BLaER1 (cell line): Measurements from ENCODE around the gene CDC42EP2.
A peak's percentile ranks its signal among the peaks of the same experiment; 100 is the strongest.

ENCODE experiments used
- H3K27ac ChIP-seq: shearing (Covaris generic); formaldehyde crosslinking; 2 replicates; pipeline ENCODE4 v1.8.1; 2022
- H3K27me3 ChIP-seq: shearing (Covaris generic); formaldehyde crosslinking; 2 replicates; pipeline ENCODE4 v1.8.1; 2022
- H3K36me3 ChIP-seq: shearing (Covaris generic); formaldehyde crosslinking; 2 replicates; pipeline ENCODE4 v1.8.1; 2022
- H3K4me1 ChIP-seq: shearing (Covaris generic); formaldehyde crosslinking; 2 replicates; pipeline ENCODE4 v1.8.1; 2022
- H3K4me2 ChIP-seq: shearing (Covaris generic); formaldehyde crosslinking; 2 replicates; pipeline ENCODE4 v1.8.1; 2022
- H3K4me3 ChIP-seq: shearing (Covaris generic); formaldehyde crosslinking; 2 replicates; pipeline ENCODE4 v1.8.1; 2022
- H3K9ac ChIP-seq: shearing (Covaris generic); formaldehyde crosslinking; 2 replicates; pipeline ENCODE4 v1.8.1; 2022
- H3K9me3 ChIP-seq: shearing (Covaris generic); formaldehyde crosslinking; 2 replicates; pipeline ENCODE4 v1.8.1; 2022
- H4K20me1 ChIP-seq: shearing (Covaris generic); formaldehyde crosslinking; 2 replicates; pipeline ENCODE4 v1.8.1; 2022
- Cebpa-rat ChIP-seq: shearing (Covaris generic); IDR thresholded peaks from 2 replicates; pipeline ENCODE4 v1.8.1; 2022

The CDC42EP2 gene

GRCh38 chr11:65316227-65317024, 1.8 kb downstream of the CDC42EP2 start:
- H3K9me3 ChIP-seq = no peaks in the 10 kb centered on the region
- H3K36me3 ChIP-seq = peaks cover 12% of the 10 kb centered on the region
- H3K9ac ChIP-seq = peak overlapping the region; percentile 83; the same call in 1 of the 2 replicates
- peaks cover 41% of the 10 kb centered on the region for H4K20me1 ChIP-seq
- H3K27me3 ChIP-seq = no peaks in the 10 kb centered on the region
- peak overlapping the region; percentile 91 for H3K4me3 ChIP-seq
- no peak overlapping the region for H3K27ac ChIP-seq
- TF ChIP-seq Cebpa-rat = no peak
- peaks cover 53% of the 10 kb centered on the region for H3K4me1 ChIP-seq
- peak overlapping the region; percentile 99 for H3K4me2 ChIP-seq

GRCh38 chr11:65317025-65317786, 2.5 kb downstream of the CDC42EP2 start:
- TF ChIP-seq Cebpa-rat = no peak
- peaks cover 48% of the 10 kb centered on the region for H4K20me1 ChIP-seq
- no peak overlapping the region for H3K4me3 ChIP-seq
- no peaks in the 10 kb centered on the region for H3K9me3 ChIP-seq
- H3K36me3 ChIP-seq = peaks cover 19% of the 10 kb centered on the region
- no peak overlapping the region for H3K27ac ChIP-seq
- H3K9ac ChIP-seq = no peak overlapping the region
- H3K27me3 ChIP-seq = no peaks in the 10 kb centered on the region
- peaks cover 49% of the 10 kb centered on the region for H3K4me1 ChIP-seq
- H3K4me2 ChIP-seq = no peak overlapping the region; the same call in 1 of the 2 replicates

- Histone ChIP-seq H4K20me1 (peaks cover 48% of the 10 kb centered on the region), H3K4me1 (peaks cover 26% of the 10 kb centered on the region), H3K4me2 (no peak overlapping the region), H3K9me3 (no peaks in the 10 kb centered on the region), H3K27me3 (no peaks in the 10 kb centered on the region), H3K36me3 (peaks cover 23% of the 10 kb centered on the region), H3K9ac (no peak overlapping the region), H3K4me3 (no peak overlapping the region), H3K27ac (no peak overlapping the region)
- no peak for TF ChIP-seq Cebpa-rat
These were observed 5.9 kb downstream of the CDC42EP2 start for GRCh38 chr11:65320386-65321075.

GRCh38 chr11:65321076-65321475, 6.4 kb downstream of the CDC42EP2 start:
- TF ChIP-seq Cebpa-rat = no peak
- Histone ChIP-seq H4K20me1 (peaks cover 43% of the 10 kb centered on the region), H3K27me3 (no peaks in the 10 kb centered on the region), H3K4me1 (peaks cover 21% of the 10 kb centered on the region), H3K9ac (no peak overlapping the region), H3K4me2 (no peak overlapping the region), H3K36me3 (peaks cover 23% of the 10 kb centered on the region), H3K27ac (no peak overlapping the region), H3K9me3 (no peaks in the 10 kb centered on the region), H3K4me3 (no peak overlapping the region)

GRCh38 chr11:65321828-65322485, 7.3 kb downstream of the CDC42EP2 start:
- H3K4me3 ChIP-seq = no peak overlapping the region
- no peak overlapping the region for H3K27ac ChIP-seq
- H3K4me1 ChIP-seq = peaks cover 12% of the 10 kb centered on the region
- peaks cover 23% of the 10 kb centered on the region for H3K36me3 ChIP-seq
- no peak overlapping the region for H3K4me2 ChIP-seq
- no peaks in the 10 kb centered on the region for H3K27me3 ChIP-seq
- 0 out of 2 replicates have a peak overlapping the region, but pooled peaks have one; percentile 5 for H3K9ac ChIP-seq
- TF ChIP-seq Cebpa-rat = no peak
- peaks cover 34% of the 10 kb centered on the region; the same call in 1 of the 2 replicates for H4K20me1 ChIP-seq
- no peaks in the 10 kb centered on the region for H3K9me3 ChIP-seq

- H3K9ac ChIP-seq = no peak overlapping the region
- peaks cover 10% of the 10 kb centered on the region for H3K4me1 ChIP-seq
- no peak for TF ChIP-seq Cebpa-rat
- peaks cover 23% of the 10 kb centered on the region for H3K36me3 ChIP-seq
- H3K4me2 ChIP-seq = no peak overlapping the region
- no peaks in the 10 kb centered on the region for H3K9me3 ChIP-seq
- no peaks in the 10 kb centered on the region for H3K27me3 ChIP-seq
- H3K4me3 ChIP-seq = no peak overlapping the region
- H3K27ac ChIP-seq = no peak overlapping the region
- H4K20me1 ChIP-seq = peaks cover 25% of the 10 kb centered on the region; the same call in 1 of the 2 replicates
These were observed 9.1 kb downstream of the CDC42EP2 start for GRCh38 chr11:65323813-65324212.

GRCh38 chr11:65325435-65325834, 10.8 kb downstream of the CDC42EP2 start:
- H3K4me3 ChIP-seq = no peak overlapping the region
- H3K36me3 ChIP-seq = peaks cover 21% of the 10 kb centered on the region
- H3K4me1 ChIP-seq = peaks cover 17% of the 10 kb centered on the region
- H3K27me3 ChIP-seq = no peaks in the 10 kb centered on the region
- peaks cover 15% of the 10 kb centered on the region; the same call in 1 of the 2 replicates for H4K20me1 ChIP-seq
- TF ChIP-seq Cebpa-rat = no peak
- H3K4me2 ChIP-seq = no peak overlapping the region
- H3K27ac ChIP-seq = no peak overlapping the region
- H3K9ac ChIP-seq = no peak overlapping the region
- no peaks in the 10 kb centered on the region for H3K9me3 ChIP-seq

- Histone ChIP-seq H3K4me2 (no peak overlapping the region), H3K27me3 (no peaks in the 10 kb centered on the region)
- no peak for TF ChIP-seq Cebpa-rat
These were observed 12.4 kb downstream of the CDC42EP2 start for GRCh38 chr11:65327021-65327420.

GRCh38 chr11:65329478-65329877, 14.8 kb downstream of the CDC42EP2 start:
- no peak for TF ChIP-seq Cebpa-rat
- Histone ChIP-seq H3K27me3 (no peaks in the 10 kb centered on the region), H3K4me2 (peak overlapping the region; percentile 62), H3K27ac (peak overlapping the region; percentile 2; the same call in 1 of the 2 replicates), H3K4me1 (peaks cover 13% of the 10 kb centered on the region), H3K9ac (peak overlapping the region; percentile 18; the same call in 1 of the 2 replicates), H3K4me3 (no peak overlapping the region), H3K36me3 (no peaks in the 10 kb centered on the region), H4K20me1 (peaks cover 4% of the 10 kb centered on the region; the same call in 1 of the 2 replicates), H3K9me3 (no peaks in the 10 kb centered on the region)

More at GRCh38 chr11:65327021-65327420, 12.4 kb downstream of the CDC42EP2 start:
- H3K36me3 ChIP-seq = peaks cover 5% of the 10 kb centered on the region; the same call in 1 of the 2 replicates
- H3K9me3 ChIP-seq = no peaks in the 10 kb centered on the region
- peaks cover 12% of the 10 kb centered on the region for H3K4me1 ChIP-seq
- no peak overlapping the region for H3K27ac ChIP-seq
- H3K4me3 ChIP-seq = no peak overlapping the region
- H3K9ac ChIP-seq = no peak overlapping the region
- peaks cover under 1% of the 10 kb centered on the region; the same call in 1 of the 2 replicates for H4K20me1 ChIP-seq
